GM12878 (cell line): ENCODE measurements around the gene SLC30A7.

ENCODE experiments used
- CEBPB ChIP-seq, 2 experiments: fragments of 150-350 bp in 1 of 2; IDR thresholded peaks; 2 replicates each; pipeline ENCODE4 v1.6.1; 2012 to 2014; ENCODE audit warnings: low read depth in 2 of 2, low read length in 2 of 2, borderline replicate concordance in 1 of 2, inconsistent platforms in 1 of 2
- NR2C2 ChIP-seq: IDR thresholded peaks from 2 replicates; pipeline ENCODE4 v1.6.1; 2011; ENCODE audit warnings: borderline replicate concordance, low read depth; ENCODE audit not compliant: control insufficient read depth, insufficient read length
- ZNF274 ChIP-seq: IDR thresholded peaks from one replicate; pipeline ENCODE4 v1.8.0; 2011; ENCODE audit not compliant: insufficient read length, insufficient read depth
- TF ChIP-seq, protein P1 (sequence below): IDR thresholded peaks from 2 replicates; pipeline ENCODE4 v1.6.1; 2011; ENCODE audit warnings: mild to moderate bottlenecking, low read depth, low read length, moderate library complexity; ENCODE audit not compliant: insufficient replicate concordance
- TF ChIP-seq, protein P2 (sequence below), 3 experiments: IDR thresholded peaks in 2 of 3; conservative IDR thresholded peaks in 1 of 3; 2 replicates each; pipeline ENCODE4 v1.5.1; 2011; ENCODE audit warnings: low read depth in 3 of 3, low read length in 3 of 3, mild to moderate bottlenecking in 3 of 3, control low read depth in 2 of 3, moderate library complexity in 2 of 3, inconsistent platforms in 1 of 3, mixed read lengths in 1 of 3; ENCODE audit not compliant: control insufficient read depth in 2 of 3, insufficient read depth in 1 of 3; ENCODE audit errors: extremely low read depth in 1 of 3

DNA sequence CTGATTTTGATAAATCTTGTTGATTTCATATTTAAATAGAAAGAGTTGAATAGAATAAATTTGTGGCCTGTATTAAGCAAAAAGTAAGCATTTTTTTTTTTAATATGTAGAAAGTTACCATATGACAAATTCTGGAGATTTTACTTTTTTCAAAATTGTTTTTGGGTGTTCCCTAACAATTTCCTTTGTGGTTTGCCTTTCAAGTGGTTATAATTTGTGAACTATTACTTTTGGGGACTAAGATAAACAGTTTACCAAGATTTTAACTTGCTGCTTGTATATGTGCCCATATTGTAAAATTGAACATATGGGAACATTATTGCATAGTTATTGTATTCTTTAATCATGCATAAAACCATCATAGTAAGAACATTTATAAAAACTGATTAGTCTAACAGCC lies 34.6 kb downstream of the SLC30A7 start:
- TF ChIP-seq CEBPB (IDR thresholded peaks at IDR 0.05; ENCODE audit: borderline replicate concordance in 1 of 2, low read depth in 2 of 2, low read length in 2 of 2) (no peak), ZNF274 (no peak), NR2C2 (no peak)
- TF ChIP-seq, protein P1, sequence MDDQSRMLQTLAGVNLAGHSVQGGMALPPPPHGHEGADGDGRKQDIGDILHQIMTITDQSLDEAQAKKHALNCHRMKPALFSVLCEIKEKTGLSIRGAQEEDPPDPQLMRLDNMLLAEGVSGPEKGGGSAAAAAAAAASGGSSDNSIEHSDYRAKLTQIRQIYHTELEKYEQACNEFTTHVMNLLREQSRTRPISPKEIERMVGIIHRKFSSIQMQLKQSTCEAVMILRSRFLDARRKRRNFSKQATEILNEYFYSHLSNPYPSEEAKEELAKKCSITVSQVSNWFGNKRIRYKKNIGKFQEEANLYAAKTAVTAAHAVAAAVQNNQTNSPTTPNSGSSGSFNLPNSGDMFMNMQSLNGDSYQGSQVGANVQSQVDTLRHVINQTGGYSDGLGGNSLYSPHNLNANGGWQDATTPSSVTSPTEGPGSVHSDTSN: no peak
- TF ChIP-seq, protein P2, sequence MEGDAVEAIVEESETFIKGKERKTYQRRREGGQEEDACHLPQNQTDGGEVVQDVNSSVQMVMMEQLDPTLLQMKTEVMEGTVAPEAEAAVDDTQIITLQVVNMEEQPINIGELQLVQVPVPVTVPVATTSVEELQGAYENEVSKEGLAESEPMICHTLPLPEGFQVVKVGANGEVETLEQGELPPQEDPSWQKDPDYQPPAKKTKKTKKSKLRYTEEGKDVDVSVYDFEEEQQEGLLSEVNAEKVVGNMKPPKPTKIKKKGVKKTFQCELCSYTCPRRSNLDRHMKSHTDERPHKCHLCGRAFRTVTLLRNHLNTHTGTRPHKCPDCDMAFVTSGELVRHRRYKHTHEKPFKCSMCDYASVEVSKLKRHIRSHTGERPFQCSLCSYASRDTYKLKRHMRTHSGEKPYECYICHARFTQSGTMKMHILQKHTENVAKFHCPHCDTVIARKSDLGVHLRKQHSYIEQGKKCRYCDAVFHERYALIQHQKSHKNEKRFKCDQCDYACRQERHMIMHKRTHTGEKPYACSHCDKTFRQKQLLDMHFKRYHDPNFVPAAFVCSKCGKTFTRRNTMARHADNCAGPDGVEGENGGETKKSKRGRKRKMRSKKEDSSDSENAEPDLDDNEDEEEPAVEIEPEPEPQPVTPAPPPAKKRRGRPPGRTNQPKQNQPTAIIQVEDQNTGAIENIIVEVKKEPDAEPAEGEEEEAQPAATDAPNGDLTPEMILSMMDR (IDR thresholded peaks at IDR 0.05 in 2 of 3, conservative IDR thresholded peaks at IDR 0.05 in 1 of 3; ENCODE audit: control insufficient read depth in 2 of 3, extremely low read depth in 1 of 3, insufficient read depth in 1 of 3, low read depth in 3 of 3, low read length in 3 of 3): no peak
